Peyer's patch (tissue), 4 donors: ENCODE measurements around the gene CLEC4M. TPM values are rescaled to one million over a fixed set of nuclear protein-coding genes. Genes with fewer than 3 reads are reported as not detected.
A peak's percentile ranks its signal among the peaks of the same experiment; 100 is the strongest.

ENCODE experiments used
- DNase-seq, 3 donors: peaks; one replicate each; pipeline ENCODE4 v3.0.0-alpha.2; 2017 to 2019
- H3K27ac ChIP-seq, 4 donors: fragments of 200-600 bp; sonication (generic); one replicate each; pipeline ENCODE4 v1.5.1; 2016 to 2019
- H3K27me3 ChIP-seq, 2 donors: fragments of 200-600 bp; sonication (generic); one replicate each; pipeline ENCODE4 v1.5.1; 2019
- H3K36me3 ChIP-seq, 3 donors: fragments of 200-600 bp; sonication (generic); one replicate each; pipeline ENCODE4 v1.5.1; 2016 to 2019
- H3K4me1 ChIP-seq, 4 donors: fragments of 200-600 bp; sonication (generic); one replicate each; pipeline ENCODE4 v1.5.1; 2016 to 2019
- H3K4me3 ChIP-seq, 4 donors: fragments of 200-600 bp; sonication (generic); 1 replicate in 3 of 4; 2 replicates in 1 of 4; pipeline ENCODE4 v1.5.1; 2016 to 2019; ENCODE audit warnings: mild to moderate bottlenecking in 1 of 4
- H3K9me3 ChIP-seq, 4 donors: fragments of 200-600 bp; sonication (generic); one replicate each; pipeline ENCODE4 v1.5.1; 2016 to 2019; ENCODE audit warnings: mild to moderate bottlenecking in 1 of 4
- POLR2A ChIP-seq, 2 donors: fragments of 450-650 bp; IDR thresholded peaks; one replicate each; pipeline ENCODE4 v1.5.1; 2017; ENCODE audit warnings: antibody characterized with exemption in 2 of 2, mild to moderate bottlenecking in 2 of 2, moderate library complexity in 2 of 2
- total RNA-seq, 4 donors: library from RNA; depleted of rRNA; stranded (reverse); fragments of >200 nt; gene quantifications; one replicate each; pipeline ENCODE4 v1.1.0, GENCODE V29; 2016
- TF ChIP-seq, protein P1 (sequence below), 6 experiments: fragments of 450-650 bp in 4 of 6; fragments of 200-600 bp in 2 of 6; sonication (generic) in 1 of 6; IDR thresholded peaks; one replicate each; pipeline ENCODE4 v1.5.1; 2017 to 2019; ENCODE audit warnings: antibody characterized with exemption in 6 of 6, mild to moderate bottlenecking in 3 of 6, moderate library complexity in 1 of 6

CLEC4M gene
- total RNA-seq, 4 donors from 2014 or later = not detected

GRCh38 chr19:7737215-7737614, 25.8 kb upstream of the CLEC4M start:
- peak in 1 of 3 donors; percentile 23 for DNase-seq
- Histone ChIP-seq H3K36me3 (no peaks in the 10 kb centered on the region), H3K27ac (no peak overlapping the region), H3K27me3 (no peaks in the 10 kb centered on the region), H3K4me1 (no peaks in the 10 kb centered on the region), H3K4me3 (no peak overlapping the region), H3K9me3 (no peaks in the 10 kb centered on the region)
- TF ChIP-seq, protein P1, sequence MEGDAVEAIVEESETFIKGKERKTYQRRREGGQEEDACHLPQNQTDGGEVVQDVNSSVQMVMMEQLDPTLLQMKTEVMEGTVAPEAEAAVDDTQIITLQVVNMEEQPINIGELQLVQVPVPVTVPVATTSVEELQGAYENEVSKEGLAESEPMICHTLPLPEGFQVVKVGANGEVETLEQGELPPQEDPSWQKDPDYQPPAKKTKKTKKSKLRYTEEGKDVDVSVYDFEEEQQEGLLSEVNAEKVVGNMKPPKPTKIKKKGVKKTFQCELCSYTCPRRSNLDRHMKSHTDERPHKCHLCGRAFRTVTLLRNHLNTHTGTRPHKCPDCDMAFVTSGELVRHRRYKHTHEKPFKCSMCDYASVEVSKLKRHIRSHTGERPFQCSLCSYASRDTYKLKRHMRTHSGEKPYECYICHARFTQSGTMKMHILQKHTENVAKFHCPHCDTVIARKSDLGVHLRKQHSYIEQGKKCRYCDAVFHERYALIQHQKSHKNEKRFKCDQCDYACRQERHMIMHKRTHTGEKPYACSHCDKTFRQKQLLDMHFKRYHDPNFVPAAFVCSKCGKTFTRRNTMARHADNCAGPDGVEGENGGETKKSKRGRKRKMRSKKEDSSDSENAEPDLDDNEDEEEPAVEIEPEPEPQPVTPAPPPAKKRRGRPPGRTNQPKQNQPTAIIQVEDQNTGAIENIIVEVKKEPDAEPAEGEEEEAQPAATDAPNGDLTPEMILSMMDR (IDR thresholded peaks at IDR 0.05) = no peak
- TF ChIP-seq POLR2A (IDR thresholded peaks at IDR 0.05) = no peak

DNA sequence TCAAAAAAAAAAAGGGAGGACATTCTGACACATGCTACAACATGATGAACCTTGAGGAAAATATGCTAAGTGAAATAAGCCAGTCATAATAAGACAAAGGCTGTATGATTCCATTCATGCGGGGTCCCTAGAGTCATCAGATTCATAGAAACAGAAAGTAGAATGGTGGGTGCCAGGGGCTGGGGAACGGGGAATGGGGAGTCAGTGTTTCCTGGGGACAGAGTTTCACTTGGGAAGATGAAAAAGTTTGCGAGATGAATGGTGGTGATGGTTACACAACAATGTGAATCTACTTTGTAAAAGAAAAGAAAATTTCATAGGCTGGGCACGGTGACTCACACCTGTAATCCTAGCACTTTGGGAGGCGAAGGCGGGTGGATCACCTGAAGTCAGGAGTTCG, 25.0 kb upstream of the CLEC4M start:
- Histone ChIP-seq H3K36me3 (no peaks in the 10 kb centered on the region), H3K4me3 (no peak overlapping the region), H3K27me3 (no peaks in the 10 kb centered on the region), H3K9me3 (no peaks in the 10 kb centered on the region), H3K27ac (no peak overlapping the region), H3K4me1 (no peaks in the 10 kb centered on the region)
- no peak for DNase-seq
- no peak for TF ChIP-seq POLR2A (IDR thresholded peaks at IDR 0.05)
- TF ChIP-seq, protein P1 (IDR thresholded peaks at IDR 0.05) = no peak

GRCh38 chr19:7739211-7739755, 23.8 kb upstream of the CLEC4M start:
- Histone ChIP-seq H3K4me1 (no peaks in the 10 kb centered on the region), H3K4me3 (no peak overlapping the region), H3K27me3 (no peaks in the 10 kb centered on the region), H3K36me3 (no peaks in the 10 kb centered on the region), H3K9me3 (no peaks in the 10 kb centered on the region), H3K27ac (peak overlapping the region in 1 of 4 donors; percentile 35)
- TF ChIP-seq POLR2A (IDR thresholded peaks at IDR 0.05) = no peak
- TF ChIP-seq, protein P1 (IDR thresholded peaks at IDR 0.05) = no peak
- no peak for DNase-seq

GRCh38 chr19:7739801-7740681, 23.0 kb upstream of the CLEC4M start:
- no peaks in the 10 kb centered on the region for H3K4me1 ChIP-seq
- no peak for TF ChIP-seq POLR2A (IDR thresholded peaks at IDR 0.05)
- TF ChIP-seq, protein P1 (IDR thresholded peaks at IDR 0.05) = no peak
- no peaks in the 10 kb centered on the region for H3K27me3 ChIP-seq
- DNase-seq = no peak
- no peaks in the 10 kb centered on the region for H3K36me3 ChIP-seq
- no peaks in the 10 kb centered on the region for H3K9me3 ChIP-seq
- no peak overlapping the region for H3K4me3 ChIP-seq
- H3K27ac ChIP-seq = peak overlapping the region in 1 of 4 donors; percentile 35

GRCh38 chr19:7740682-7741054, 22.4 kb upstream of the CLEC4M start:
- no peaks in the 10 kb centered on the region for H3K36me3 ChIP-seq
- no peaks in the 10 kb centered on the region for H3K27me3 ChIP-seq
- no peaks in the 10 kb centered on the region for H3K4me1 ChIP-seq
- TF ChIP-seq POLR2A (IDR thresholded peaks at IDR 0.05) = no peak
- TF ChIP-seq, protein P1 (IDR thresholded peaks at IDR 0.05) = no peak
- H3K27ac ChIP-seq = no peak overlapping the region
- DNase-seq = no peak
- no peak overlapping the region for H3K4me3 ChIP-seq
- no peaks in the 10 kb centered on the region for H3K9me3 ChIP-seq
